Vagina (tissue), 2 donors: ENCODE results near the gene DPP10. TPM values are rescaled to one million over a fixed set of nuclear protein-coding genes. Genes with fewer than 3 reads are reported as not detected.

ENCODE experiments used
- DNase-seq, 2 donors: peaks; one replicate each; pipeline ENCODE4 v3.0.0-alpha.2; 2017; ENCODE audit errors: extremely low spot score in 2 of 2
- H3K27ac ChIP-seq: fragments of 200-600 bp; sonication (generic); one replicate; pipeline ENCODE4 v1.5.1; 2019
- H3K27me3 ChIP-seq: fragments of 200-600 bp; sonication (generic); one replicate; pipeline ENCODE4 v1.5.1; 2019
- H3K36me3 ChIP-seq, 2 donors: fragments of 200-600 bp; sonication (generic); one replicate each; pipeline ENCODE4 v1.5.1; 2017 to 2019
- H3K4me1 ChIP-seq: fragments of 200-600 bp; sonication (generic); one replicate; pipeline ENCODE4 v1.5.1; 2019
- H3K4me3 ChIP-seq, 2 donors: fragments of 200-600 bp; sonication (generic); 1 replicate in 1 of 2; 2 replicates in 1 of 2; pipeline ENCODE4 v1.5.1; 2016 to 2019
- H3K9me3 ChIP-seq: fragments of 200-600 bp; sonication (generic); one replicate; pipeline ENCODE4 v1.5.1; 2019
- POLR2A ChIP-seq, 2 donors: fragments of 450-650 bp; IDR thresholded peaks; one replicate each; pipeline ENCODE4 v1.6.1; 2017; ENCODE audit warnings: antibody characterized with exemption in 2 of 2, mild to moderate bottlenecking in 2 of 2, moderate library complexity in 2 of 2
- POLR2AphosphoS5 ChIP-seq, 2 donors: sonication (generic); formaldehyde crosslinking; IDR thresholded peaks; one replicate each; pipeline ENCODE4 v1.9.0; 2017; ENCODE audit warnings: antibody characterized with exemption in 2 of 2, mild to moderate bottlenecking in 2 of 2, low read depth in 1 of 2; ENCODE audit not compliant: insufficient read depth in 1 of 2
- intact Hi-C: fragments of 100-400 bp; cut with DNase I; formaldehyde crosslinking; loops from one replicate; pipeline ENCODE4 v1.15.1; 2023
- total RNA-seq: library from RNA; depleted of rRNA; stranded (reverse); fragments of >200 nt; gene quantifications from one replicate; pipeline ENCODE4 v1.2.3, GENCODE V29; 2016
- TF ChIP-seq, protein P1 (sequence below), 3 experiments: fragments of 450-650 bp in 2 of 3; fragments of 200-600 bp in 1 of 3; sonication (generic) in 1 of 3; IDR thresholded peaks; one replicate each; pipeline ENCODE4 v1.5.1; 2017 to 2019; ENCODE audit warnings: antibody characterized with exemption in 3 of 3, mild to moderate bottlenecking in 2 of 3, moderate library complexity in 2 of 3

DPP10 gene
- total RNA-seq, 1 donor from 2014 or later, result not detected

DNA sequence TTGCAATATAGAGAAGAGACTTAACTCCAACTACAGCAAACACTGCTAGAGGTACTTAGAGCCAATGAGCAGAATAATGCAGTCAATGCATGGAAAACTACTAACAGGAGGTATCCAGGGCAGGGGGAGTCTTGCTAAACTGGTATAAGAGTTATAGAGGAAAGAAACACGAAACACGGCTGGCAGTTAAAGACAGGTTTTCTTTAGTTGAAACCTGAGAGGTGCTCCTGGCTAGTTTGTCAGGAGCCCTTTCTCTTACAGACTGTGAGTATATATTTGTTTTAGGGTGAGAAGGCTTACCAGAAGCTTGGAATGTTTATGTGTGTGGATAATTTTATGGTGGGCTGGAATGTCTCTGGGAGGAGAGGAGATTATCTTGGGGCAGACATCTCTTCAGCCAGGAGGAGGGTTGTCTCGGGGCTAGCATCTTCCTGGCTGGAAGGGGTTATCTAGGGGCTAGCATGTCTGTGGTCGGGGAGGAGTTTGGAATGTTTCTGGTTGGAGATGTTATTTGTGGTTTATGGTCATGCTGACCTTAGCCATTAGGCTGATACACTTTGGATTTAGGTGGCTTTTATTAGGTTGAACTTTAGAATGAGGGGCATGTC is 1048.8 kb downstream of the DPP10 start:
- TF ChIP-seq, protein P1, sequence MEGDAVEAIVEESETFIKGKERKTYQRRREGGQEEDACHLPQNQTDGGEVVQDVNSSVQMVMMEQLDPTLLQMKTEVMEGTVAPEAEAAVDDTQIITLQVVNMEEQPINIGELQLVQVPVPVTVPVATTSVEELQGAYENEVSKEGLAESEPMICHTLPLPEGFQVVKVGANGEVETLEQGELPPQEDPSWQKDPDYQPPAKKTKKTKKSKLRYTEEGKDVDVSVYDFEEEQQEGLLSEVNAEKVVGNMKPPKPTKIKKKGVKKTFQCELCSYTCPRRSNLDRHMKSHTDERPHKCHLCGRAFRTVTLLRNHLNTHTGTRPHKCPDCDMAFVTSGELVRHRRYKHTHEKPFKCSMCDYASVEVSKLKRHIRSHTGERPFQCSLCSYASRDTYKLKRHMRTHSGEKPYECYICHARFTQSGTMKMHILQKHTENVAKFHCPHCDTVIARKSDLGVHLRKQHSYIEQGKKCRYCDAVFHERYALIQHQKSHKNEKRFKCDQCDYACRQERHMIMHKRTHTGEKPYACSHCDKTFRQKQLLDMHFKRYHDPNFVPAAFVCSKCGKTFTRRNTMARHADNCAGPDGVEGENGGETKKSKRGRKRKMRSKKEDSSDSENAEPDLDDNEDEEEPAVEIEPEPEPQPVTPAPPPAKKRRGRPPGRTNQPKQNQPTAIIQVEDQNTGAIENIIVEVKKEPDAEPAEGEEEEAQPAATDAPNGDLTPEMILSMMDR (IDR thresholded peaks at IDR 0.05), result no peak
- no peak for TF ChIP-seq POLR2AphosphoS5 (IDR thresholded peaks at IDR 0.05; ENCODE audit: insufficient read depth in 1 of 2, low read depth in 1 of 2)
- no peak for TF ChIP-seq POLR2A (IDR thresholded peaks at IDR 0.05)
- Histone ChIP-seq H3K27ac (no peak overlapping the region), H3K36me3 (no peaks in the 10 kb centered on the region), H3K4me1 (no peaks in the 10 kb centered on the region), H3K27me3 (no peaks in the 10 kb centered on the region), H3K4me3 (no peak overlapping the region), H3K9me3 (no peaks in the 10 kb centered on the region)
- intact Hi-C loops, result no loop called here
- no peak for DNase-seq

DNA sequence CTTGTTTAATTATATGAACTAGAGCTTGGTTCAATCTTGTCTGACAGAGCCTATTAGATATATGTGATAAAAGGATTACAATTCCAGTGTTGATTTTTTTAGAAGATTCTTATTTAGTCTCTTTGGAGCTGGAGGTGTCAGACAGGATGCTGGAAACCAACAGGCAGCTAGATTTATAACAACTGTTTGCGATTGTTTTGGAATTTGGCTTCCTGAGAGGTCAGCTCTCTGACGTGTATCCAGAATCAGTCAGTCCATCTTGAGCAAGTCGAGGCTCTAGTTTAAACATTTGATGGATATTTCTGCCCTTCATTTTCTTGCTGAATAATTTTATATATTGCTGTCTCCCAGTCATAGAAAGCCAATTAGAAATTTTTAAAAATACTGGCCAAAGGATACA is 1062.9 kb downstream of the DPP10 start:
- intact Hi-C loops, result no loop called here
- H3K27me3 ChIP-seq, result no peaks in the 10 kb centered on the region
- H3K9me3 ChIP-seq, result no peaks in the 10 kb centered on the region
- H3K36me3 ChIP-seq, result no peaks in the 10 kb centered on the region
- no peak overlapping the region for H3K27ac ChIP-seq
- no peak for DNase-seq
- H3K4me3 ChIP-seq, result no peak overlapping the region
- no peak for TF ChIP-seq POLR2AphosphoS5 (IDR thresholded peaks at IDR 0.05; ENCODE audit: insufficient read depth in 1 of 2, low read depth in 1 of 2)
- TF ChIP-seq, protein P1 (IDR thresholded peaks at IDR 0.05), result no peak
- H3K4me1 ChIP-seq, result no peaks in the 10 kb centered on the region

DNA sequence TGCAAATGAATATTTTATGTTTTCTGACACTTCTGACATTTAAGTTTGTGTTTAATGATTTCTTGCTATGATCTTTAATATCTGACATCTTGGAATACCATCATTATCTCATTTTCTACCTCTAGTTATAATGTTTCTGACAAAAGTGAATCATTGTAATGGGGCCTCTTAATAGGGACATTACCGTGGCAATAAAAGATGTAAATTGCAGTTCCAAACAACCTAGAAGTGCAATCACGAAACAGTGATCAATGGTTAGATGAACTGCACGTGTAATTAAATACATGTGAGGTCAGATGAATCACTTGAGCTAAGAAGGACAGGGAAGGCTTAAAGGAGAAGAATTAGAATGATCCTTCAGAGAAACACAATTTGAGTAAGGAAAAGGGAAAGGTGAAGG is 1078.3 kb downstream of the DPP10 start:
- no peaks in the 10 kb centered on the region for H3K9me3 ChIP-seq
- H3K27ac ChIP-seq, result no peak overlapping the region
- H3K36me3 ChIP-seq, result no peaks in the 10 kb centered on the region
- H3K4me1 ChIP-seq, result no peaks in the 10 kb centered on the region
- DNase-seq, result no peak
- no peaks in the 10 kb centered on the region for H3K27me3 ChIP-seq
- no peak for TF ChIP-seq POLR2A (IDR thresholded peaks at IDR 0.05)
- TF ChIP-seq, protein P1 (IDR thresholded peaks at IDR 0.05), result no peak
- no peak for TF ChIP-seq POLR2AphosphoS5 (IDR thresholded peaks at IDR 0.05; ENCODE audit: insufficient read depth in 1 of 2, low read depth in 1 of 2)
- H3K4me3 ChIP-seq, result no peak overlapping the region
- intact Hi-C loops, result loop anchor here (5.0 kb wide), 1 partner anchor 1443 kb away; no protein-coding TSS in a partner anchor

DNA sequence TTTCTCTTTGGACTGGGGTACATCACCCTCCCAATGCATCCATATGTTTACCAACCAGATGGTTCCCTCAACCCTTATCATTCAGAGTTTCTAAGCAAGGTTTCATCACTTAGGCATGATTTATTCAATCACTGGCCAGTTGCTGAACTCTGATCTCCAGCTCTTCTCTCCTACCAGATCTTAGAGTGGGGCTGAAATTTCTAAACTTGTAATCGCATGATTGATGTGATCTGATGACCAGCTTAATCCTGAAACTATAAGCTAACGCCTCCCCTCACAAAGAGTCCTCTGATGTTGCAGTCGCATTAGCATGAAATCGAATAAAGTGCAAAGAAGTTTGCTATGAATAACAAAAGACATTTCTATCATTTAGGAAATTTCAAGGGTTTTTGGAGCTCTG is 1082.0 kb downstream of the DPP10 start:
- Histone ChIP-seq H3K9me3 (no peaks in the 10 kb centered on the region), H3K36me3 (no peaks in the 10 kb centered on the region), H3K4me1 (no peaks in the 10 kb centered on the region), H3K4me3 (no peak overlapping the region), H3K27ac (no peak overlapping the region), H3K27me3 (no peaks in the 10 kb centered on the region)
- DNase-seq, result no peak
- no peak for TF ChIP-seq POLR2A (IDR thresholded peaks at IDR 0.05)
- TF ChIP-seq, protein P1 (IDR thresholded peaks at IDR 0.05), result no peak
- no peak for TF ChIP-seq POLR2AphosphoS5 (IDR thresholded peaks at IDR 0.05; ENCODE audit: insufficient read depth in 1 of 2, low read depth in 1 of 2)
- intact Hi-C loops, result loop anchor here (5.0 kb wide), 1 partner anchor 1447 kb away; no protein-coding TSS in a partner anchor

DNA sequence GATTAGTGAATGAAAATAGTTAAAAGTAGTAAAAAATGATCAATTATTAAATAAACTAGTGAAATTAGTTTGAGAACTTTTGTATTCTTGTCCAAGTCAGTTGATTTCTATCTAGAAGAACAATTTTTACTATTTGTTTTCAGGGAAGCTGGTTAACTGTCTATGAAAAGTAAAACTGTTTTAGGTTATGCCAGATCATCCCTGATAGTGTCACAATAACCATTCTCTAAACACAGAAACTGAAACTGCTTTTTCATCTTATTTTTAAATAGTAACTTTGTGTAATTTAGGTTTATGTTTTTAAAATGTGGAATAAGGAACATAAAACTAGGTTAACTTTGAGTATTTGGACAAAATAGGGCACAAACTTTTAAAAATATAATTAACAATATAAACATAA is 1087.2 kb downstream of the DPP10 start:
- intact Hi-C loops, result no loop called here
- H3K9me3 ChIP-seq, result no peaks in the 10 kb centered on the region
- H3K27ac ChIP-seq, result no peak overlapping the region
- no peaks in the 10 kb centered on the region for H3K27me3 ChIP-seq
- H3K4me1 ChIP-seq, result no peaks in the 10 kb centered on the region
- DNase-seq, result no peak
- TF ChIP-seq POLR2AphosphoS5 (IDR thresholded peaks at IDR 0.05; ENCODE audit: insufficient read depth in 1 of 2, low read depth in 1 of 2) (no peak), POLR2A (IDR thresholded peaks at IDR 0.05) (no peak)
- TF ChIP-seq, protein P1 (IDR thresholded peaks at IDR 0.05), result no peak
- H3K4me3 ChIP-seq, result no peak overlapping the region
- no peaks in the 10 kb centered on the region for H3K36me3 ChIP-seq
